ENCODE measurements around the gene DOCK10.

The DOCK10 gene

DNA sequence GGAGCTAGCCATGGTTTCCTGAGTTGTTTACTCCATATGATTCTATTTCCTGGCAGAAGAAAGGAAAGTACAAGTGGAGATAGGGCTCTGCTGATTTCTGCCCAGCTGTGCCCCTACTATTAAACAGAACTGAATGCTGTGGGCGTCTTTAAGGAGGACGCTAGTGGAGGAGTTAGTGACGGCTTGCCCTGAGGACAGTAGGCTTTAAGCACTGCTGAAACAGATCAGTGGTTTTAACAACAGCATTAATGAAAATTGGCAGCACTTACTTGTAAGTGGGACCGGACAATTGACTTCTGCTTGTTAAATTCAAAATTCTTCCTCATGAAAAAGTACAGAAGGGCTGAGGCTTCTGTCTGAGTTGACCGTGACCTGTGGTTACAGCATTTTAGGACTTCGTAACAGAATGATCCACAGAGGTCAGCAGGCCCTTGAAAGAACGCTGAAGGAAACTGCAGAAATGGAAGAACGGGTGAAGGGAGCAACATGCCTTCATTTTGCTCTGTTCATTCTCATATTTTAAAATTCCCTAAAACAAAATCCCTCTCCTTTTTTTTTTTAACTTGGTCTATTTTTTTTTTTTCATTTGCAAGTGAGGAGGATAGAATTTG, 245.5 kb downstream of the DOCK10 start:
- in situ Hi-C loops (cut with MboI; ENCODE audit: low sequenced_read_pairs): no loop called here

DNA sequence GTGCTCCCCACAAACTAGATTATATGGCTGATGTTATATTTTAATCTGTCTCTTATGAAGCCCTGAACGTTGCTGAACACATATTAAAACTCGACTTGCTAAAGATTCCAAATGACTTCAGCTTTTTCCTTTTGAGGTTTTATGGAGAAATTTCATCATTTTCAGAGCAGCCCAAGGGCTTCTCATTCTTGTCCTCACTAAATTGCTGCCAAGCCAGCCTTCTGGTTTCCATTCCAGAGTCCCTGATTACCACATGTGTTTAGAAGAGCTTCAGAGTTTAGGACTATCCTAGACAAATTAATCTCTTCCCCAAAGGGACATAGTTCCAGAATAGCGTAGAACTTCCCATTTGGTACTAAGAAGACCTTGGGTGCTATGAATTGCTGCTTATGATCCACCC, 248.3 kb downstream of the DOCK10 start:
- in situ Hi-C loops (cut with MboI; ENCODE audit: low sequenced_read_pairs): no loop called here

DNA sequence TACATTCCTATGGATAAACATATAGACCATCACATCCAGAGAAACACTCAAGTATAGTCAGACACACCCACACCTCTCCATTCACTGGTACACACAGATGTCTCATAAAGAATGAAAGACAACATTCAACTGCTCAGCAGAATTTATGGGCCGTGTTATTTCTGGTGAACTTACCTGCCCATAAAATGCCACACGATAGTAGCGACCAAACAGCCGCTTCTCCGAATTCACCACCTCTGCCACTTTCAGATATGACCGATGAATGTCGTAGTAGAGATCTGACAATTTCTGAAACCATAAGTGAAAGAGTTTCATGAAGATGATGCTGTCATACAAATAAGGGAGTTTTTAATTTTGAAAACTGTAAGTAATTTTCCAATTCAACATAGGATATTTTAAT, 255.4 kb downstream of the DOCK10 start:
- in situ Hi-C loops (cut with MboI; ENCODE audit: low sequenced_read_pairs): no loop called here

DNA sequence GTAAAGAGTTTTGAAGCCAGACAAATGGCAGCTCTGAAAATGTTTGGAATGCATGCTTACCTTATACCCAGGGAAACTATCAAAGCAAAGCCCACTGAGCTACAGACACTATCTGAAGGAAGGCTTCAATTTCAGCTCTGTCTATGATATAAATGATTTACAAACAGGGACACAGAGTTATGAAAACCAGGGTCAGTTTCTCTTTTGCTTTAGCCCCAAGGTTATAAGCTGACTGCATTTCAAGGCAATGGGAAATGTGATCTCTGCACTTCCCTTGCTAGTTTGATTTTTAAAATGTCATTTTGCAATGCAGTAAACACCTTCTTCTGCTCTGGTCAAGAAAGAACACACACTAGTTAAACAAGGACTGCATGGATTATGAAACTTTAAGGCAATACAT, 260.9 kb downstream of the DOCK10 start:
- in situ Hi-C loops (cut with MboI; ENCODE audit: low sequenced_read_pairs): no loop called here

DNA sequence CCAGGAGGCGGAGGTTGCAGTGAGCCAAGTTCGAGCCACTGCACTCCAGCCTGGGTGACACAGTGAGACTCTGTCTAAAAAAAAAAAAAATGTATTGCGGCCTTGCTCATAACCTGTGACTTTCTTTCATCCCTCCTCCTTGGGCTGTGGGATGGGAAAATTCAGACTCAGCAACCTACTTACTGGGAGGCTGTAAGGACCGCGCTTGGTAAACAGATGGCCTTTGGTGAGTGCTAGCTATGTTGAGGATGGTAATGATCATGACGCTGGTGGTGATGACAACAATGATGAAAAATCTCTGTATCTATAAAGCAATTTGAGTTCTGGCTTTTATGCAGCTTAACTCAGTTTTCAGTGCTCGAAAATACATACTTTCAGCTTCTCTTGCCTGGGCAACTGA, 261.4 kb downstream of the DOCK10 start:
- in situ Hi-C loops (cut with MboI; ENCODE audit: low sequenced_read_pairs): no loop called here

DNA sequence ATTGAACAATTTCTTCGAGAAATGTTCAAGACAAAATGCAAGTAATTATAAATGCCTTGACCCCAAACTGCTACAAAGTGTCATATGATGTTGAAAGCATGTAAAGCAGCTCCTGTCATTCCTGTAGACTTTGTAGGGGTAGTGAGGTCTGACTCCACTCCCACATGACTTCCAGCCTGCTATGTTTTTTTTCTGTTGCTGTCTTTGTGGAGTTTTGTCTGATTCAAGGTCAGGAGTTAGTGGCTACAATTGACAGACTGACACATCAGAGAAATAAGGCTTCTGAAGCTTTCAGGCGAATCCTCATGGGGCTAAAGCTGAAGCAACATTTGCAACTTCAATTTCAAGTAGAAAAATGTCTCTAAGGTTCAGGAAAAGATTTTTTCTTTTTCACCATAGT, 262.2 kb downstream of the DOCK10 start:
- in situ Hi-C loops (cut with MboI; ENCODE audit: low sequenced_read_pairs): no loop called here

DNA sequence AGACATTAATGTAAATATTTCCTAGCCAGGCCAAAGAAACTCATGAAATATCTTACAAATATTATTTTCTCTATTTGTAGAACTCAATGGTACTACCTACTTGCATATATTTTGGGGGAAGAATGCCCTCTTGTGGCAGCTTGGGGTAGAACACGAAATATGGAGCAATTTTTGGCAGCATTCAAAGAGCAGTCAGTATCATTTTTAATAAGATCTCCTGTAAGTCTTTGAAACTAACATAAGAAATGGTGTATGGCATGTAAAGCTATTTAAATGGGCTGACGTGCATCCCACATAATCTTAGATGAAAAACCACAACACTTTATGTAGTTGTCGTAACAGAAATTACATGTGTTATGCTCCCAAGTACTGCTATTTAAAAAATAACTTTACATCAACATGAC, 263.8 kb downstream of the DOCK10 start:
- in situ Hi-C loops (cut with MboI; ENCODE audit: low sequenced_read_pairs): no loop called here

DNA sequence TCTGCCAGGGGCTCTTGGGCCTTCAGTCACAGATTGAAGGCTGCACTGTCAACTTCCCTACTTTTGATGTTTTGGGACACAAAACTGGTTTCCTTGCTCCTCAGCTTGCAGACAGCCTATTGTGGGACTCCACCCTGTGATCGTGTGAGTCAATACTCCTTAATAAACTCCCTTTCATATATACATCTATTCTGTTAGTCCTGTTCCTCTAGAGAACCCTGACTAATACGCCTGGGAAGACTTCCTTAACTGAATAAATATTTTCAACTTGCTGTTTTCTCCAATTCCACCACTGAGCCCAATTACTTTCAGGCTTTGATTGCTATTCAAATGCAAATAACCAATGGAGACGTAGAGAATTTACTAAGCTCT, 264.7 kb downstream of the DOCK10 start:
- in situ Hi-C loops (cut with MboI; ENCODE audit: low sequenced_read_pairs): no loop called here

DNA sequence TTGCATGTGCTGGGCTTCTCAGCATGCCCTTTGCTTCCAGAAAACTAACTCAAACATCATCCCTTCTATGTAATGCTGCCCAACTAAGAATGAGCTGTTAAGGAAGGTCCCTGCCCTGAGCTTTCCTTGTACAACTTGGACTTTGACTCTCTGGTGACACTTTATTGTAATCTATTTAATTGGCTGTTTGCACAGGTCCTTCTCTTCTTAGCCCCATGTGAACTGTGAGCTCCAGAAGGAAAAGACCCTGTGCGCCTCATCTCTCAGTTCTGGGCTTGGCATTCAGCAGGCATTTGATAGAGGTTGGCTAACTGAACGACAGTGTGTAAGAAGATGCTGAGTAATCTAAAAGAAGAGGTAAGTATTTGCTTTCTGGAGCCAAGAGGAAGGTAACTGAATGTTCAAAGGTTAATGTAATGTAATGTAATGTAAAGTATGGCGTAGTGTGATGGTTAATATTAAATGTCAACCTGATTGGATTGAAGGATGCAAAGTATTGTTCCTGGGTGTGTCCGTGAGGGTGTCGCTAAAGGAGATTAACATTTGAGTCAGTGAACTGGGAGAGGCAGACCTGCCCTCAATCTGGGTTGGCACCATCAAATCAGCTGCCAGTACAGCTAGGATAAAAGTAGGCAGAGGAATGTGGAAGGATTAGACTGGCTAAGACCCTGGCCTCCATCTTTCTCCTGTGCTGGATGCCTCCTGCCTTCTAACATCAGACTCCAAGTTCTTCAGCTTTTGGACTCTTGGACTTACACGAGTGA, 265.3 kb downstream of the DOCK10 start:
- in situ Hi-C loops (cut with MboI; ENCODE audit: low sequenced_read_pairs): no loop called here

DNA sequence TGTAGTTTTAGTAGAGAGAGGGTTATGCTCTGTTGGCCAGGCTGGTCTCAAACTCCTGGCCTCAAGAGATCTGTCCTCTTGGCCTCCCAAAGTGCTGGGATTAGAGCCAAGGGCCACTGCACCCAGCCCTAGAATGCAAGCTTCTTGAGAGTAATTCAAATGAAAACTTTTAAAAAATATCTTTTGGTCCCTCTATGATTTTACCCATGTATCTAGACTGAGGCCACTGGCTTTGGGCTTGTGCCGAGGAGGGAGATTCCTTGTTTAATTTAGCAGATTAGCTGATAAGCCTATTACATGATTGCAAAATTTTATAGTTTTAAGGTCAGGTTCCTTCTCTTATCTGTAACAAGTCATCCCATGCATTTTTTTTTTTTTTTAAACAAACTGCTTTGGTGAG, 266.6 kb downstream of the DOCK10 start:
- in situ Hi-C loops (cut with MboI; ENCODE audit: low sequenced_read_pairs): no loop called here

DNA sequence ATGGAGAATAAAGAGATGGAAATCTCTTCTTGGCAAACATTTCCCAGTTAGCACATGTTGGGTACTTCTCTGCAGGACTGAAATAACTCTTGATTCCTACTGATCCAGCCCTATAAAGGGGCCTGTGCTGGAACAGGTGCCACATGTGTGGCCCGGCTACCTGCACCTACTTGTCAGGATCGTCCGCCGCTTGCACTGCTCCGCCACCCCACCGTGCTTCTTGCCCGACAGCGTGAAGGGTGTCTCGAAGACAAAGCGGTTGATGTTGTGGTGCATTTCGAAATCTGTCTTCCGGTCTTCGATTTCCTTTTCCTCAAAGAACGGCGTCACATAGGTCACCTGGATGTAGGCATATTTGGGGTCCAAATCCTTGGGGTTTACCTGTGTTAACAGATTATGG, 267.5 kb downstream of the DOCK10 start:
- in situ Hi-C loops (cut with MboI; ENCODE audit: low sequenced_read_pairs): no loop called here

DNA sequence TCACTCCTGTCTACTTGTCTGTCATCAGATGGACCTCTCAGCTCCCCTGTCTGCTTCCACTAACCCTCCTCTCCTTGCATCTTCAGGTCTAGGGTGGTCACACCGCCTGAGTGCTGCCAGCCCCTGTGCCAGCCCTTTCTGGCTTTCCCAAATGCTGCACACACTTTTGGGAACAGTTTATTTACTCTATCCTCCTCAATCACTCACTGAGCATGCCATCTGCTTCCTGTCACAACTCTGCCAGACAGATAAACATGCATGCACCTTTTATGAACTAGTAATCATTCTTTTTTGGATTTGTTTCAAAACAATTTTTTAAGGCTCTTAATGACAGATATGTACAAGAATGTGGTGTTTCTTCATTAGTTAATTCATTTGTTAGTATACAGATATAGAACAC, 269.8 kb downstream of the DOCK10 start:
- in situ Hi-C loops (cut with MboI; ENCODE audit: low sequenced_read_pairs): no loop called here

DNA sequence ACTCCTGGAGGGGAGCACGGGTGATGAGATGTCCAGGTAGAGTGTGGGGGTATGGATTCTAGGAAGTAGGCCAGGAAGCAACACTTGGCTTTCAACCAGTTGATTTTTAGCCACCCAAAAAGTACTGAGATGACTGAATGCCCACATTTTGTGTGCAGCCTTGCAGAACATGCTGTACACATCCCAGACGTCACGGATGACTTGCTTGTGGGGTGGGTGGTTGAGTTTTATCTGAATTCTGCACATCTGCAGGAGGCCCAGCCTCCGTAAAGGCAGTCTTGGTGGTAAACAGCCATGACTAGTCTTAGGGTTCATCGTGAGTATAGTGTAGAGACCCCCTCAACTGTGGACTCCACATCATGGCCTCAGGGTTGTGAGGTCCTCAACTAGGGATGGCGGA, 272.8 kb downstream of the DOCK10 start:
- in situ Hi-C loops (cut with MboI; ENCODE audit: low sequenced_read_pairs): no loop called here

DNA sequence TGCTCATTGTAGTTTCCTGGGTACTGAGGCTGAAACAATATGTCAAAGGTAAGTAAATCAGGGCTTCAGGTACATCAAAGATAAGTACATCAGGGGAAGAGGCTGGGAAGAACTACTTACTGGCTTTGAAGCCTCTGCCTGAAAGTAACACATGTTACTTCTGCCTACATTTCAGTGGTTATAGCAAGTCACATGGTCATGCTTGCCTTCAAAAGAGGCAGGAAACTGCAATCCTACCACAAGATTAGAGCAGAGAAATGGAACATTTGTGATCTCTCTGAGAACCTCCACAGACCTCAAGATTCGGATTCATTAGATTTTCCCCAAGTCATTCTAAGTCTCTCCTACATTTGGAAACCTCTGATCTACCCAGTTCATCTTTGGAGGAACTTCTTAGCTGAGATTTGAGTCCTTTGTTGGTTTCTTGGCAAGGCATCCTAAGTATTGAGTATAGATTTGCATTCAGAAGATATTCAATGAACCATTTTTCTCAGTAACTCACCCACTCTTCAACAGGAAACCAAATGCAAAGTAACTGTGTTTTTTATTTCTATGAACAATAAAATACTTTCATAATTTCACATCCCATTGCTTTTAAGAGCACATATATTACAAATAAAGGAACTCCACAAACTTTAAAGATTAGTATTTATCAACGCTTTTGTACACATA, 277.6 kb downstream of the DOCK10 start:
- in situ Hi-C loops (cut with MboI; ENCODE audit: low sequenced_read_pairs): no loop called here

DNA sequence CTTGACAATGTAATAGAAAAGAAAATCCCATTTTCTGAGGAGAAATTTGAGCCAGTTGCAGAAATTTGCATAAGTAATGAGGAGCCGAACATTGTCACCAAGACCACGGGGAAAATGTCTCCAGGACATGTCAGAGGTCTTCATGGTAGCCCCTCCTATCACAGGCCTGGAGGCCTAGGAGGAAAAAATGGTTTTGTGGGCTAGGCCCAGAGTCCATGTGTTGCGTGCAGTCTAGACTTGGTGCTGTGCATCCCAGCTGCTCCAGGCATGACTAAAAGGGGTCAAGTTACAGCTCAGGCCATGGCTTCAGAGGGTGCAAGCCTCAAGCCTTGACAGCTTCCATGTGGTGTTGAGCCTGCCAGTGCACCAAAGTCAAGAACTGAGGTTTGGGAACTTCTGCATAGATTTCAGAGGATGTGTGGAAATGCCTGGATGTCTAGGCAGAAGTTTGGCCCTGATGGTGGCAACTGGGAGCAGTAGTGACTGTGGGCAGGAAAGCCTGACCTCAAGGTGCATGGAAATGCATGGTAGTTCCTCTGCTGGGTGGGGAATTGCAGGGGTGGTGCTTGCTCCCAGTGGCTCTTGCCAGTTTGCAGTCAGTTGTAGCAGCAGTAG, 284.2 kb downstream of the DOCK10 start:
- in situ Hi-C loops (cut with MboI; ENCODE audit: low sequenced_read_pairs): no loop called here

DNA sequence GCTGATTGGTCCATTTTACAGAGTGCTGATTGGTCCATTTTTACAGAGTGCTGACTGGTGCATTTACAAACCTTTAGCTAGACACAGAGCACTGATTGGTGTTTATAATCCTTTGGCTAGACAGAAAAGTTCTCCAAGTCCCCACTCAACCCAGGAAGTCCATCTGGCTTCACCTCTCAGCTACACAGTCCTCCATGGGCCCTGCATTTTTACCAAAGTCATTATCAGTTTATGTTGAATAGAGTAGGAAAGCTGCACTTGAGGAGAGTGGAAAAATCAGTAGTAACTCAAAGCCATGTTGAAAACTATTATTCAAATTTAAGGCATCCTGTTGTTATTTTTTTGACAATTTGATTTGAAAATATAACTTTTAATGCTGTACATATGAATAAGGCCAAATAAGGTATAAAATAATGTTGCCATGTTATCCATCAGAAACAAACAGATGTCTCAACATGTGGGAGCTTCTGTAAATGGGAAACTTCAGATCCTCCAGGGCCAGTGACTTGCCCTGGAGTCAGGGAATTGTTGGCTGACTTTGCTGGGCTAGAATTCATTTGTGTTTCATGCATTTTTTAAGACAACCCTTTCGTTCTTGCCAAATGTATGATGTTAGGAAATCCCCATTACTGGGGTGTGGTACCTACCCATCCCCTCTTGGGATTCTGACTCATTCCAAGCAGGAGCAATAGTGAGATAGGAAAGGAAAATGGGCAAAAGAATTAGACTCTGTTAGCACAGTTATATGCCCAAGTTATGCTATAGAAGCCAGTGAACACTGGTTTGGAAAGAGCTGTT, 288.3 kb downstream of the DOCK10 start:
- in situ Hi-C loops (cut with MboI; ENCODE audit: low sequenced_read_pairs): no loop called here

DNA sequence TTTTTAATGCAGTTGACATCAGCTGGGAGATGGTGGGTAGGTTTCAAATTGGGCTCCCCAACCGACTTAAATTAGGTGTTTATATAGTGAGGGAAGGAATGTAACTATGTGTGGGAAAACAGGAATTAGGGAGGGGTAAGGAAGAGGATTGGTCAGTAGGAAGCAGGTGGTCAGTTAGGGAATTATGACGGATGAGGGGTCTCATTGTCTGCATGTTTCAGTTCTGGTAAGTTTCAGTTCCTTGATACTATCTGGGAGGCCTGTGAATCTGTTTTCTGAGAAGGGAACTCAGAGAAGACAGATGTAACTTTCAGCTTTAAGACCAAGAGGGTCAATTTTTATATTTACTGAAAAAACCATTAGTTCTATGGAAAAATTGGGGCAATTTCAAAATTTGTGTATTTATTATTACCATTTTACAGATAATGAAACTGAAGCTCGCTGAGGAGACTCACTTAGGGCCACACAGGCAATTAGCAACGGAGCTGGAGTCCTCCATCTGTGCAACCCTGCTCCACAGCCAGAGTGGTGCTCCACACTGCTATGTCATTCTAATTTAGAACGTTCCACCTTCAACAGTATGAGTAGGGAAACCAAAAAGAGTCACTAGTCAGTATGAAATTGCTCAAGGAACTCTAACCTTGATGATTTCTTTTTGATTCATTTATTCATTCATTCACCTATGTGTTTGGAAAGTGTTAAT, 290.1 kb downstream of the DOCK10 start:
- in situ Hi-C loops (cut with MboI; ENCODE audit: low sequenced_read_pairs): no loop called here

DNA sequence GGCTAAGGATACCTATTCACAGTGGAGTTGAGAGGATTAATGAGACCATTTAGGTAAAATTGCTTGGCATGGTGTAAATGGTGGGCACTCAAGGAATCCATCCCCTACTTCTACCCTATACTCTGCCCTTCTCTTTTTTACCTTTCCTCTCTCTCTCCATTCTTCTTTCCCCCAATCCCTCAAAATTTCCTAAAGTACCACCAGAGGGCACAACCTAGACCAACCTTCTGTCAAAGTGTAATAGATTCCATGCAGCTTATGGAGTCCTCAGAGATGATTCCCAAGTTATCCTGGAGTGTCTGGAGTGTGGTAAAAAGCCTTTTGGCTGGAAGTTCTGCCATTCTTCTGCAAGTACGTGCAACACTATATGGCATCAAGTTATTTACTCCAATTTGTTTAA, 293.1 kb downstream of the DOCK10 start:
- in situ Hi-C loops (cut with MboI; ENCODE audit: low sequenced_read_pairs): no loop called here

DNA sequence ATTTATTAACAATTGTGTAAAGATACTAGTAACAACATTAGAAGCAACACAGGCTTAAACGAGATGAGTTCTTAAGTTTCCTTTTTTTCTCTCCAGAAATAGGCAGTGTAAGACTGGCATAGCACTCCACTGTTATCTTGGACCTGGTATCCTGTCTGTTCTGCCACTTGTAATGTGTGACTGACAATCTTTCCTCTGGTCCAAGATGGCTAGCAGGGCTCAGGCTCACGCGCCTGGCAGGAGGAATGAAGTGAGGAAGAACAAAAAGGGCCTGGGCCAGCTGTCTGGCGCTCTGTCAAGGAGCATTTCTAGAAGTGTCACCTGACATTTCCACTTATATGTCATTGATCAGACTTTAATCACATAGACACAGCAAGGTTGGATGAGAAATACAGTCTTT, 294.5 kb downstream of the DOCK10 start:
- in situ Hi-C loops (cut with MboI; ENCODE audit: low sequenced_read_pairs): no loop called here

DNA sequence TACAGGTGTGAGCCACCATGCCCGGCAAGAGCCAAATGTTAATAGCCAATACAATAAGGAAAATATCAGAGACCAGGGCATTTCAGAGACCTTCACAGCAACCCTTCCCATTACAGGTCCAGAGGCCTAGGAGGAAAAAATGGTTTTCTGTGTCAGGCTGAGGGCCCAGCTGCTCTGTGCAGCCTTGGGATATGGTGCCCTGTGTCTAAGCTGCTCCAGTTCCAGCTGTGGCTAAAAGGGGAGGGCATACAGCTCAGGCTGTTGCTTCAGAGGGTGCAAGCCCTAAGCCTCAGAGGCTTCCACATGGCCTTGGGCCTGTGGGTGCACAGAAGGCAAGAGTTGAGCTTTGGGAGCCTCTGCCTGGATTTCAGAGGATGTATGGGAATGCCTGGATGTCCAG, 306.0 kb downstream of the DOCK10 start:
- in situ Hi-C loops (cut with MboI; ENCODE audit: low sequenced_read_pairs): no loop called here

DNA sequence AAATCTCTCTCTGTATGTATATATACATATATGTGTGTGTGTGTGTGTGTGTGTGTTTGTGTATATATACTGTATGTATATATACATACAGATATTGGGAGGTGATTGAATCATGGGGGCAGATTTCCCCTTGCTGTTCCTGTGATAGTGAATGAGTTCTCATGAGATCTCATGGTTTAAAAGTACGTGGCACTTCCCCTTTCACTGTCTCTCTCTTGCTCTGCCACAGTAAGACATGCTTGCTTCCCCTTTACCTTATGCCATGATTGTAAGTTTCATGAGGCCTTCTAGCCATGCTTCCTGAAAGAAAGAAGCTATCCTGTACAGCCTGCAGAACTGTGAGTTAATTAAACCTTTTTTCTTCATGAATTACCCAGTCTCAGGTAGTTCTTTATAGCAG, 307.3 kb downstream of the DOCK10 start:
- in situ Hi-C loops (cut with MboI; ENCODE audit: low sequenced_read_pairs): no loop called here

Measured in HL-60/S4 treated with phorbol 12-myristate 13-acetate at 8.2 ng/mL for 4 days and 3 days (cell line).